HG02642 (cell line): ENCODE measurements around the gene PLPPR2.
"Not testable (repeated sequence)": the region's sequence is repeated elsewhere in the genome, so short reads cannot be mapped to it uniquely, and the experiment has no call there.

ENCODE experiments used
- ATAC-seq: cut with Tn5 transposase; IDR thresholded peaks from one replicate; pipeline ENCODE4 v1.9.1; 2021; ENCODE audit warnings: mild to moderate bottlenecking; ENCODE audit not compliant: unreplicated experiment, poor library complexity

Gene PLPPR2

DNA sequence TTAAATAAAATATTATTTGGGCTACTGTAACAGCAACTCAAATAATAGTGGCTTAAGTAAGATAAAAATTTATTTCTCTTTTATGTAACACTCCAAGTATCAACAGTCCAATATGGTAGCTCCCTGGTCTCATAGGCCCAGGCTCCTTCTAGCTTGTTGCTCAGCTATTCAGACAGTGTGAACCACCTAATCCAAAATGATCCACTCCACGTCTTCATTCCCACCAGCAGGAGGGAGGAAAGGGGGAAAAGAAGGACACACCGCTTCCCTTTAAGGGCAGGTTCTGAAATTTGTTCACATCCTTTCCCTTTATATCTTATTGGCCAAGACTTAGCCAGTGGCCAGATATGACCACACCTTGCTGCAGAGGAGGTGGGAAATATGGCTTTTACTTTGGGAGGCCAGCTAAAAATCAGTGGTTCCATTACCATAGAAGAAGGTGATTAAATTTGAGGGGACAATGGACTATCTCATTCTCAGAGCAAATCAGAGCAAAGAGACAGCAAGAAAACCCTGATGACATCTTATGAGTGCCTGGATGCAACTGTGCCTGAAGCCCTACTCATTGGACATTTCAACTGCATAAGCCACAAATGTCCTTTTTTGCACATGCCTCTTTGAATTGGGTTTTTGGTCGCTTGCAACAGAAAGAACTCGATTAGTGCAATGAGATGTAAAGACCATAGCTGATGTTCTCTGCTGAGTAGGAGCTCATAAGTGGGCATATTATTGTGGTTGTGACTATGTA lies 35.9 kb downstream of the PLPPR2 start:
- ATAC-seq = no peak

DNA sequence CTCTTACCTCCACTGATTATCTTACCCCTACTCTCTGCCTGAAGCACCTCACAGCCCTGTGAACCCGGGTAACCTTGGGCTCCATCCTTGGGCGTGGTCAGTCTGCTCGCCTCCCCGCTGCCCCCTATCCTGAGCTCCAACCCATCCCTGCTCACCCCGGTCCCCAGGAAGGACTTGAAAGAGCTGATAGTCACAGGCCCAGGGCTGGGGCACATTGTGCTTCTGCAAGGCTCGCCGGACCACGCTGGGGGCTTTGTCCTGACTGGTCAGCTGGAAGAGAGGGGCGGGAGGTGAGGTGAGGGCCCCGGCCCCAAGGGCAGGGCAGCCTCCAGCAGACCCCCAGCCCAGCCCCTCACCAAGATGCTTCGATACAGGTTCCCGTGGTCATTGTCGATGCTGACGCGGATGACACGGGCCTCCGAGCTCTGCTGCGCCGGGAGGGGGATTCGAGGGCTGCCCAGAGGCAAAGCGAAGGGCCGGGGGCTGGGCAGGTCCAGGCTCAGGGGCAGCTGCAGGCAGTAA lies 41.9 kb downstream of the PLPPR2 start:
- ATAC-seq = no peak

DNA sequence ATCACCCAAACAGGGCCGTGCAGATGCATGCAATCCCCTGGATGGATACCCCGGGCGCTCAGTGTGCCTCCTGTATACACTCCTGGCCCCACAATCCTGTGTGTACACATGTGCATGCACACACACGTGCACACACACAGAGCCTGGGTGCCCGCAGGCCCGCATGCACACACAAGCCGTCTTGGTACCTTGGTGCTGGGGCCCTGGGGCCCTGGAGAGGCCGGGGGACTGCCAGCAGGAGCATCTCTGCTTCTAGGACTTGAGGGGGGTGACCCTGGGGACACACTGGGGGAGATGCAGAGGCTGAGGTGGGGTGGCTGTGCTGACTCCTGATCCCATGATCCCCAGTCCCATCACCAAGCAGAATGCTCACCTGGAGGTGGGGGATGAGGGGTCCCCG lies 44.4 kb downstream of the PLPPR2 start:
- no peak for ATAC-seq

DNA sequence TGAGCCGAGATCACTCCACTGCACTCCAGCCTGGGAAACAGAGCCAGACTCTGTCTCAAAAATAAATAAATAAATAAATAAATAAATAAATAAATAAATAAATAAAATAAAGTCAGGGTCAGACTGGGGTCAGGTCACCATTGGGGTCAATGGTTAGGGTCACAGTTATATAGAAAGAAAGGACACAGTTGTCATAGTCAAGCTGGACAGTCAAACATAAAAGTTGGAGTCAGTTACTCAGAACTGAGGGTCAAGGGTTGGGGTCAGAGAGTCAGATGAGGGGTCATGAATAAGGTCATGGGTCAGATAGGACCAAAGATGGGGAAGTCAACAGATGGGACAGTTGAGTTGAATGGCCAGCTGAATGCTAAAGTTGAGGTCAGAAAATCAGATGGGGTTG lies 45.6 kb downstream of the PLPPR2 start:
- no peak for ATAC-seq

DNA sequence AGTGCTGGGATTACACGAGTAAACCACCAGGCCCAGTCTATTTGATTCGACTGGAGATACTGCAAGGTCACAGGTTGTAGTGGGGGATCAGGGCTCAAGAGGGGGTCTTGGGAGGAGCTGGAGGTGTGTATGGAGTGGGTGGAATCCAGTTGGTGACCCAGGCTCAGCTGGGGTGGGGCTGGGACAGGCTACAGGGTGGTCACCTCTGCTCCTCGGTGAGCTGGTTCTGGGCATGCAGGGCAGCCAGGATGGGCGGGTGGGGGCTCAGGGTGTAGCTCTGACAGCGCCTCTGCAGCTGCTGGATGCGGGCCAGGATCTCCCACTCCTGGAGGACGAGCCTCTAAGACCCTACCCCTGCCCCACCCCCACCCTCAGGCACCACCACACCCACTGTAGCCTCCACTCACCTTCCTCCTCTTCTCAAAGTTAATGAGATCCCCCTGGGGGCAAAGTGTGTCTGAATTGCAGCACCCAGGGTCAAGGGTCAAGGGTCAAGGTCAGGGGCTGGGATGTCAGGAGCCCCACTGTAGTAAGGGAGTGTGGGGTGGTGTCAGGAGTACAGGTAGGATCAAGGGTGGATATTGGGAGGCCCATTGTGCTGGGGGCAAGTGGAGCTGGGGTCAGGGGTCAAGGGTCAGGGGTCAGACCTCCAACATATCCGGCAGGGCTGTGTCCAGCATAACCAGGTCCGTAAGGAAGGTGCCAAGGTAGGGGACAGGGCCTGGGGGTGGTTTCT lies 46.7 kb downstream of the PLPPR2 start:
- no peak for ATAC-seq

DNA sequence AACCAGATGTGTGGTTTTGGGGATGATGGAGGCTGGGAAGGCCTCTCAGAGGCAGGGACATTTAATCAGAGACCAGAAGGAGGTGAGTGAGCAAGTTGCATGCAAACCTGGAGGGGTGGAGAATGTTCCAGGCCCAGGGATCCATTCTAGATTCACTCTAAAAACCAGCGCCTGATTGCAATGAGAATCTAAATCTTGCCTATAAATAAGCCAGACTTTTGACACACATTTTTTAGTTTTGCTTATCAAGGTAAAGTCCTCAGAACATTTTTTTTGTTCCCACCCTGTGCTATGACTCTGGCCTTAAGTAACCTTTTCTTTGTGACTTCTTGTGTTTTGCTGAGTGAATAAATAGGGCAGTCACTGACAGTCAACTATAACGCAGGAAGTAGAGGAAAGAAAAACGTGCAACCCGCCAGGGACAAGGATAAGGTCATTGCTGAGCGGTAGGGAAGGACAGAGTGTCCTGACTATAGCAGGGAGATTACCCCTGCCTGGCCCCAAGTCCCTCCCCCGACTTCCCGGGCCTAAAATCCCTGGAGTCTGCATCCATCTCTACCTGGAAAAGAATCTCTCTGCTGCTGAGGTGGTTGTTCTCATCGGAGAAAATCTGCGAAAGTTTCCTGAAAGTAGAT lies 49.5 kb downstream of the PLPPR2 start:
- no peak for ATAC-seq

DNA sequence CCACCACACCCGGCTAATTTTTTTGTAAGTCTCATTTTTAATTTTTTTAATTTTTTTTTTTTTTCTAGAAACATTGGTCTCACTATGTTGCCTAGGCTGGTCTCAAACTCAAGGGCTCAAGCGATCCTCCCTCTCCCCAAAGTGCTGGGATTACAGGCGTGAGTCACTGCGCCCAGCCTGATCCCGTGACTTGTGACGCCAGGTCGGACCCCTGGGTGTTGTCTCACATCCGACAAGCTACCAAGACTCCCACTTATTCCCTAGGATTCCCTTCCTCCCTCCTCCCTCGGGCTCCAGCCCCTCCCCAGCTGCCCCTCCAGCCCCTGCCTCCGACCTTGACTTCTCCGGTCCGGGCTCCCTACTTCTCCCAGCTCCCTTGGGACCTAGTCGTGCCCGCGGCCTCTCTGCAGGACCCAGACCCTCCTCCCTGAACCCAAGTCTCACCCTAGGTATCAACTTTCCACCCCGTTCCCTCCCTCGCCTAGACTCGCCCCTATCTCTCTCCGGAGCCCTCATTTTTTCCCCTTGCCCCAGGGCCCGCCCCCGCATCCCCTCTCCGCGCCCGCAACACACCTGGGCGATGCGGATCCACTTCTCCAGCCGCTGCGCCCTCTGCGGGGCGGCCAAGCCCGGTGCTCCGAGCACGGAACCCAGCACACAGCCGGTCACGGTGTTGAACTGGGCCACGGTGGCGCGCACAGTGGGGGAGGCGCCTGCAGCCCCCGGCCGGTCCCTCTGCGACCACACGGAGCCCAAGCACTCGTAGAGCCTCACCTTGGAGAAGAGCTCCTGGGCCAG lies 50.8 kb downstream of the PLPPR2 start:
- ATAC-seq = no peak

DNA sequence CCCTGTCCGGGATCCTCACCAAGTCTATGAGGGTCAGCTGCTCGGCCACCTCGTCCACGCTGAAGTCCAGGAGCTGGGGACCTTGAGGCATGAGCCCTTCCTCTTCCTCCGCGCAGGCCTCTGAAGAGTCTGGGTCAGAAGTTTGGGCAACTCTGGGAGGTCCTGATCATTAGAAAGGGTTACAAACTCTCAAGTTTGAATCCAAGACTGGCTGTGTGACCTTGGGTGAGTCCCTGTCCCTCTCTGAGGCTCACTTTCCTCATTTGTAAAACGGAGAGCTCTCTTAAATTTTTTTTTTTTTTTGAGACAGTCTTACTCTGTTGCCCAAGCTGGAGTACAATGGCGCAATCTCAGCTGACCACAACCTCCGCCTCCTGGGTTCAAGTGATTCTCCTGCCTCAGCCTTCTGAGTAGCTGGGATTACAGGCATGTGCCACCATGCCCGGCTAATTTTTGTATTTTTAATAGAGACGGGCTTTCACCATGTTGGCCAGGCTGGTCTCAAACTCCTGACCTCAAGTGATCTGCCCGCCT lies 51.5 kb downstream of the PLPPR2 start:
- not testable (repeated sequence) for ATAC-seq

DNA sequence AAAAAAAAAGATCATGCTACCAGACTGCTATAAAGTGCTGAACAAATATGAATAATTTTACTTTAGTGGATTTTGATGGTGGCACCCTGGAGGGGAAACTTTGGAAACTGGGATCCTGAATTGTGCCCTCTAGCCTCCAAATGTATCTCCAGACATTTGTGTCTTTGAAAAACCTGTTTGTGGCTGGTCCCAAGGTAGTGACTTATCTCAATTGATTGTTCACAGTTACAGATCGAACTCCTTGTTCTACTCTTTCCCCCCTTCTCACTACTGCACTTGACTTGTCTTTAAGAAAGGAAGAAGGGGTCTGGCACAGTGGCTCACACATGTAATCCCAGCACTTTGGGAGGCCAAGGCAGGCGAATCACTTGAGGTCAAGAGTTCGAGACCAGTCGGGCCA lies 53.4 kb downstream of the PLPPR2 start:
- ATAC-seq = no peak

DNA sequence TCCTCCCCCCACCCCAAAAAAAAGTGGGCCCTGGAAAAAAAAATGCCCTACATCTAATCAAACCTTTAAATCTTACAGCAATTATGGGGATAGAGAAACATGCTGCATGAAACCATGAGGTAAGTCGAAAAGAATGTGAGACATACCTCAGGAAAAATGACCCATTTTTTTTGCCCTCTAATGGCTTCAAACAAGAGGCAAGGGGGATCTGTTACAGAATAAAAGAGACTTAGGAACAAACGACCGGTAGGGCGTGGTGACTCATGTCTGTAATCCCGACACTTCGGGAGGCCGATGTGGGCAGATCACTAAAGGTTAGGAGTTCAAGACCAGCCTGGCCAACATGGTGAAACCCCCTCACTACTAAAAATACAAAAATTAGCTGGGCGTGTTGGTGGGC lies 55.5 kb downstream of the PLPPR2 start:
- ATAC-seq = no peak

DNA sequence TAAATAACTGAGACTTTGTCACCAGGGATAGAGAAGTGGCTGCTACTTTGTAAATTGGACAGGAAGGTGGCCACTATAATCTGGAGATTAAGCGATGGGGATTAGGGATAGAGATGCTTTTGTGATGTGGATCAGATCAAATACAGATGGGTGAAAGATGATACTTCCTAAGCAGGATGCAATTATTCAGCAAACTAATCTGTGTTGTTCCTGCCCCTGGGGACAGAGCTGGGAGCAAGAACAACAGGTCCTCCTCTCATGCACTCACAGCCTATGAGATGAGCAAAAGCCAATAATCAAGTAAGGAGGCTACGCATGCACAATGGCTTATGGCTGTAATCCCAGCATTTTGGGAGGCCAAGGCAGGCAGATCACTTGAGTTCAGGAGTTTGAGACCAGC lies 59.3 kb downstream of the PLPPR2 start:
- no peak for ATAC-seq
